Measurements from ENCODE around the gene IRX5.

IRX5 gene

GRCh38 chr16:54974367-54974766 lies 43.7 kb downstream of the IRX5 start:
- CTCF ChIA-PET, result no interaction called here
- POLR2A ChIA-PET, result no interaction called here
- no peak overlapping the region for H3K4me3 ChIP-seq (ENCODE audit: low read depth, low read length)
- DNase-seq (ENCODE audit: low read depth, low spot score), result no peak
- TF ChIP-seq CTCF (IDR thresholded peaks at IDR 0.05; ENCODE audit: insufficient read depth, low read length, missing control alignments), result no peak

DNA sequence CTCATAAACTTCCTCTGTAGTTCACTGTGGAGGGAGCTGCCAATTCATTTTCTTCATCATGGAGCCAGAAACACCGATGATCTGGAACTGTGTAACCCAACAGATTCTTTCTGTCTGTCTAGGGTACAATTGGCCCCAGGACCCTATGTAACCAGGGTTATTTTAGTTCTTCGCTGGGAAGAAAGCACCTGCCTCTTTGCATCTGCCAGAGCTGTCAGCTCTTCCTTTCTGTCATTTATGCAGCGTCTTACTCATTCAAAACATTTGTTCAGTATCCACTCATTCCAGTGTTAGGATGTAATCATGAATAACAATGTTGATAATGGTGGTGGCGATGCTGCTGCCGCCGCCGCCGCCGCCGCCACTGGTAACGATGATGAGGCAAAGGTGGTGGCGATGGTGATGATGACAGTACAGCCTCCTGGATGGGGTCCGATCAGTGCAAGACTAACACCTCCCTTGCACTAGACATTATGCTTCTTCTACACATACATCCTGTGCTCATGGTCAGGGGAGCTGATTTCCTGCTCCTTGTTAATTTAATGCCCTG lies 46.1 kb downstream of the IRX5 start:
- no peak for TF ChIP-seq CTCF (IDR thresholded peaks at IDR 0.05; ENCODE audit: insufficient read depth, low read length, missing control alignments)
- DNase-seq (ENCODE audit: low read depth, low spot score), result no peak
- H3K4me3 ChIP-seq (ENCODE audit: low read depth, low read length), result no peak overlapping the region
- ChIA-PET CTCF (no interaction called here), POLR2A (no interaction called here)

DNA sequence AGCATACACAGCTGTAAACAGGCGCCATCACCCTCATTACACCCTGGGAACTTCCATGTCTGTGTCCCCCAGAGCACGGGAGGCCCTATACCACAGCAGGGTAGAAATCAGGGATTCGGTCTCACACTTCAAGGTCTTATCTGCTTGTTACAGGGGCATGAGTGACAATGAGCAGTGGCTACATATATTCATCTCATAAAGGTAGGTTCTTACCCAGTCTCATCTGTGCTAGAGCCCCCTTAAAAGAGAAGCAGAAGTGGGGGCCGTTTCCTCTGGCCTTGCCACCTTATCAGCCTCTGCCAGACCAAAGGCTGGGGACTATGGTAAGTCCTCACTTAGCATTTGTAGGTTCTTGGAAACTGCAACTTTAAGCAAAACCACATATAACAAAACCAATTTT lies 46.5 kb downstream of the IRX5 start:
- no peak for DNase-seq (ENCODE audit: low read depth, low spot score)
- ChIA-PET POLR2A (no interaction called here), CTCF (no interaction called here)
- TF ChIP-seq CTCF (IDR thresholded peaks at IDR 0.05; ENCODE audit: insufficient read depth, low read length, missing control alignments), result no peak
- H3K4me3 ChIP-seq (ENCODE audit: low read depth, low read length), result no peak overlapping the region

- no peak for DNase-seq (ENCODE audit: low read depth, low spot score)
- ChIA-PET POLR2A (no interaction called here), CTCF (no interaction called here)
- TF ChIP-seq CTCF (IDR thresholded peaks at IDR 0.05; ENCODE audit: insufficient read depth, low read length, missing control alignments), result no peak
- no peak overlapping the region for H3K4me3 ChIP-seq (ENCODE audit: low read depth, low read length)
Measured at GRCh38 chr16:54980821-54981220, 50.2 kb downstream of the IRX5 start.
